GM21447 (cell line): ENCODE measurements around the gene DST.

Source experiments
- ATAC-seq: cut with Tn5 transposase; IDR thresholded peaks from one replicate; pipeline ENCODE4 v1.9.1; 2021; ENCODE audit not compliant: unreplicated experiment

DST gene

GRCh38 chr6:56488281-56488680 lies 154.4 kb downstream of the DST start:
- no peak for ATAC-seq

- no peak for ATAC-seq
These were observed 156.0 kb downstream of the DST start for GRCh38 chr6:56486681-56487080.

- no peak for ATAC-seq
These were observed 158.0 kb downstream of the DST start for GRCh38 chr6:56484669-56485068.

- no peak for ATAC-seq
These were observed 158.8 kb downstream of the DST start for GRCh38 chr6:56483929-56484328.

- ATAC-seq = no peak
These were observed 160.2 kb downstream of the DST start for GRCh38 chr6:56482525-56482924.

- ATAC-seq = no peak
These were observed 160.7 kb downstream of the DST start for GRCh38 chr6:56481957-56482356.

- no peak for ATAC-seq
These were observed 161.9 kb downstream of the DST start for GRCh38 chr6:56480654-56481337.

- no peak for ATAC-seq
These were observed 162.4 kb downstream of the DST start for GRCh38 chr6:56480246-56480645.

GRCh38 chr6:56479381-56479780 lies 163.3 kb downstream of the DST start:
- no peak for ATAC-seq

- no peak for ATAC-seq
These were observed 164.5 kb downstream of the DST start for GRCh38 chr6:56478202-56478601.

GRCh38 chr6:56477241-56477640 lies 165.4 kb downstream of the DST start:
- ATAC-seq = no peak

- no peak for ATAC-seq
These were observed 166.8 kb downstream of the DST start for GRCh38 chr6:56475736-56476457.

GRCh38 chr6:56474532-56474931 lies 168.2 kb downstream of the DST start:
- ATAC-seq = no peak

- ATAC-seq = no peak
These were observed 179.2 kb downstream of the DST start for GRCh38 chr6:56463443-56463842.

GRCh38 chr6:56459030-56459805 lies 183.5 kb downstream of the DST start:
- ATAC-seq = no peak

- ATAC-seq = no peak
These were observed 184.3 kb downstream of the DST start for GRCh38 chr6:56458324-56458884.

- no peak for ATAC-seq
These were observed 185.9 kb downstream of the DST start for GRCh38 chr6:56456785-56457184.

GRCh38 chr6:56450882-56451739 lies 191.6 kb downstream of the DST start:
- no peak for ATAC-seq

GRCh38 chr6:56450376-56450775 lies 192.3 kb downstream of the DST start:
- ATAC-seq = no peak

GRCh38 chr6:56448046-56448445 lies 194.6 kb downstream of the DST start:
- no peak for ATAC-seq

GRCh38 chr6:56445818-56446217 lies 196.9 kb downstream of the DST start:
- ATAC-seq = no peak
